Measurements from ENCODE around the gene PDE4D.

- TF ChIP-seq CTCF (IDR thresholded peaks at IDR 0.05) (no peak), EZH2 (IDR thresholded peaks at IDR 0.05; ENCODE audit: borderline replicate concordance, insufficient read depth, low read depth, low read length, poor library complexity, severe bottlenecking) (no peak)
Measured at GRCh38 chr5:59042201-59043055, 851.1 kb downstream of the PDE4D start.
